GM12875 (cell line): Measurements from ENCODE around the gene DNASE1L2.
A peak's percentile ranks its signal among the peaks of the same experiment; 100 is the strongest.

Experiments
- H3K4me3 ChIP-seq: one replicate; pipeline ENCODE4 v1.5.1; 2011; ENCODE audit warnings: low read depth, low read length, control low read depth
- TF ChIP-seq, protein P1 (sequence below): IDR thresholded peaks from 2 replicates; pipeline ENCODE4 v1.5.1; 2011; ENCODE audit warnings: low read depth, mild to moderate bottlenecking, control low read depth, inconsistent platforms, low read length, moderate library complexity, borderline replicate concordance; ENCODE audit not compliant: insufficient read depth

The DNASE1L2 gene

DNA sequence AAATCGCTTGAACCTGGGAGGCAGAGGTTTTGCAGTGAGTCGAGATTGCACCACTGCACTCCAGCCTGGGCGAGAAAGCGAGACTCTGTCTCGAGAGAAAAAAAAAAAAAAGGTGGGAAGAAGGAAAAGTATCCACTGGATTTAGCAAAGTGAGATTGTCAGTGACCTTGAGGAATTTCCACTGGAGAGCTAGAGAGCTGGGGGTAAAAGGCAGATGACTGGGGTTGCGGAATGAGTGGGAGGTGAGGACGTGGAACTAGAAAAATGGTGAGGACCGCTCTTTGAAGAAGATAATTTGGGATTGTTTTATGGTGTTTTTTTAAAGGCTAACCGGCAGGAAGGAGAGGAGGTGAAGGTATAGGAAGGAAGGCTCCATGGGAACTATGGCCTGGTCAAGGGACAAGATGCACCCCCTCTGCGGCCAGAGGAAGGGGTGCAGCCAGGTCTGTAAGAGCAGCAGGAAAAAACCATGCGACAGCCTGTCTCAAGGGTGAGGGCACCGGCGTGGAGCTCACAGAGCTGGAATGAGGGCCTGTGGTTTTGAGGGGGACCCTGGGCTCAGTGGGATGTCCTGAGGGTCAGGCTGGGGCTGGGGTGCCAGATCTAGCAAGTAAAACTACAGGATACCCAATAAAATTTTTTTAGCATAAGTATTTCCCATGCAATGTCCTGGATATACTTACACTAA lies 31.7 kb upstream of the DNASE1L2 start:
- peak overlapping the region; percentile 100 for H3K4me3 ChIP-seq
- TF ChIP-seq, protein P1, sequence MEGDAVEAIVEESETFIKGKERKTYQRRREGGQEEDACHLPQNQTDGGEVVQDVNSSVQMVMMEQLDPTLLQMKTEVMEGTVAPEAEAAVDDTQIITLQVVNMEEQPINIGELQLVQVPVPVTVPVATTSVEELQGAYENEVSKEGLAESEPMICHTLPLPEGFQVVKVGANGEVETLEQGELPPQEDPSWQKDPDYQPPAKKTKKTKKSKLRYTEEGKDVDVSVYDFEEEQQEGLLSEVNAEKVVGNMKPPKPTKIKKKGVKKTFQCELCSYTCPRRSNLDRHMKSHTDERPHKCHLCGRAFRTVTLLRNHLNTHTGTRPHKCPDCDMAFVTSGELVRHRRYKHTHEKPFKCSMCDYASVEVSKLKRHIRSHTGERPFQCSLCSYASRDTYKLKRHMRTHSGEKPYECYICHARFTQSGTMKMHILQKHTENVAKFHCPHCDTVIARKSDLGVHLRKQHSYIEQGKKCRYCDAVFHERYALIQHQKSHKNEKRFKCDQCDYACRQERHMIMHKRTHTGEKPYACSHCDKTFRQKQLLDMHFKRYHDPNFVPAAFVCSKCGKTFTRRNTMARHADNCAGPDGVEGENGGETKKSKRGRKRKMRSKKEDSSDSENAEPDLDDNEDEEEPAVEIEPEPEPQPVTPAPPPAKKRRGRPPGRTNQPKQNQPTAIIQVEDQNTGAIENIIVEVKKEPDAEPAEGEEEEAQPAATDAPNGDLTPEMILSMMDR: no peak

DNA sequence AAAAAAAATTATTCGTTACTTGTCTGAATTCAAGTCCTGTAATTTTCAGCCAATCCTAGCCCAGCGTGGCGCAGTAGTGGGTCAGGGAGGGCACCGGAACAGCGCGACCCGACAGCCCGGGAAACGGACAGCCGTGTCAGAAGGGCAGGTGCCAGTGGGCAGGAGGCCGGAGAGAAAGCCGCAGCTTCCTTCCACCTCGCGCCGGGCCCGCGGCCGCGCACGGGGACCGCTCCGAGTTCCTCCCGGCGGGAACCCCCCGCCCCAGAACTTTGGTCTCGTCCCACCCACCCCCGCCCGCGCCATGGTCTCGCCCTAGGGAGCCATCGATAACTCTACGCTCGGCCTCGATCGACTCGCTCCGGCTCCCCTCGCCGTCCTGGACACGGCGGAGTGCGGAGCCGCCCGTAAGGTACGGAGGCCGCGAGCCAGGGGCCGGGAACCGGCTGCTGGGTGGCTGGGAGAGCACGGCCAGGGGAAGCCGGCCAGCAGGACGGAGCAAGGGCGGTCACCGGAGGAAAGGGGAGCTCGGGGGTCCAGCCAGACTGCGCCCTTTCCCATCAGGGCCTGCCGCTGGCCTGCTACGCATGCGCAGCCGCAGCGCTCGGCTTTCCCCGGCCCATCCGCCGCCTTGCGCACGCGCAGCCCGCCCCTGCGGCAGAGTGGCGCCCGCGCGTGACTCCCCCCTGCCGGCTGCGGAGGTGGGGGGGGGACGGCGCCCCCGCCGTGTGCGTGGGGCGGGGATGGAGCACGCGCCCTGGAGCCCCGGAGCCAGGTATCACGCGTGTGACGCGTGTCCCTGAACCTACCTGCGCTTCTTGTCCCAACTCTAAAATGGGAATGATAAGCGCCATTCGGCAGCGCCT lies 30.9 kb upstream of the DNASE1L2 start, which contains the start of gene MLST8:
TSS of gene MLST8 (plus strand) at position 351 of the 863 bp plus-strand sequence. CDS start 632 bp downstream, outside the sequence.
- TF ChIP-seq, protein P1: peak; percentile 37; the same call in 1 of the 2 replicates
- peak within 1 kb of the TSS; percentile 100 for H3K4me3 ChIP-seq

DNA sequence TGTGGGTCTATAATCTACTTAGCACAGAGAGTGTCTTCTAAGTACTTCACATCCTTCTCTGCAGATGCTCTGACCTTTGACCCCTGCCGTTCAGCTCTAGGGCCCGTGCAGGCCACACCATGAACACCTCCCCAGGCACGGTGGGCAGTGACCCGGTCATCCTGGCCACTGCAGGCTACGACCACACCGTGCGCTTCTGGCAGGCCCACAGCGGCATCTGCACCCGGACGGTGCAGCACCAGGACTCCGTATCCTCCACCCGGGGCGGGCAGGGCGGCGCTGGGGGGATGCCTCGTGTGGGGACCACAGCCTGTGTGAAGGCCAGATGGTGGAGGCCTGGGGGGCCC lies 30.3 kb upstream of the DNASE1L2 start:
- TF ChIP-seq, protein P1: no peak
- peak overlapping the region; percentile 100 for H3K4me3 ChIP-seq

DNA sequence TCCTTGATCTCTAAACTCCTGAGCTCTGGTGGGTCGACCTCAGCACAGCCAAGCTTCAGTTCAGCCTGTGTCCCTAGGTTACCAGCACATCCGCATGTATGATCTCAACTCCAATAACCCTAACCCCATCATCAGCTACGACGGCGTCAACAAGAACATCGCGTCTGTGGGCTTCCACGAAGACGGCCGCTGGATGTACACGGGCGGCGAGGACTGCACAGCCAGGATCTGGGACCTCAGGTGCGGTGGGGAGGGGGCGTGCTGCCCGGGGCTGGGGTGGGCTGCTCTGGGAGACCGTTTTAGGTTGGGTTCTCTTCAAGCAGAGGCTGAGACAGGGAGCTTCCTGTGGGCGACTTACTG lies 29.8 kb upstream of the DNASE1L2 start:
- TF ChIP-seq, protein P1: no peak

DNA sequence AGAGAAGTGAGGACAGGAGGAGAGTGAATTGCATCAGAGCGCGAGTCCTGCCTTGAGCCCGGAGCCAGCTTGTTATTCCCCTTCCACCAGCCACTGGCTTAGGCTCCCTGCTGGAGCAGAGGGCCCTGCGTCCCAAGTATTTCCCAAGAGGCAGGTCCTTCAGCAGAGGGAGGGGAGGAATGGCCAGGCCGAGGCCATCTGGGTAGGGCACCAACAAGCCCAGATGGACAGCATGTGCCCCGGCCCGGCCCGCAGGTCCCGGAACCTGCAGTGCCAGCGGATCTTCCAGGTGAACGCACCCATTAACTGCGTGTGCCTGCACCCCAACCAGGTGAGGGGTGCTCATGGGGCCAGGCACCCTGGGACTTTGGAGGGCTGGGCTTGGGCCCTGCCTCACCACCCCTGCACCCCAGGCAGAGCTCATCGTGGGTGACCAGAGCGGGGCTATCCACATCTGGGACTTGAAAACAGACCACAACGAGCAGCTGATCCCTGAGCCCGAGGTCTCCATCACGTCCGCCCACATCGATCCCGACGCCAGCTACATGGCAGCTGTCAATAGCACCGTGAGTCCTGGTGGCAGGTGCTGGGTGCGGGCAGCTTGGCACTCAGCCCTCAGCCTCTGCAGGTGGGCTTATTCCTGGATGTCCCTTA lies 29.3 kb upstream of the DNASE1L2 start:
- H3K4me3 ChIP-seq: no peak overlapping the region

More for the DNA sequence above, 29.8 kb upstream of the DNASE1L2 start:
- peak overlapping the region; percentile 100 for H3K4me3 ChIP-seq

DNA sequence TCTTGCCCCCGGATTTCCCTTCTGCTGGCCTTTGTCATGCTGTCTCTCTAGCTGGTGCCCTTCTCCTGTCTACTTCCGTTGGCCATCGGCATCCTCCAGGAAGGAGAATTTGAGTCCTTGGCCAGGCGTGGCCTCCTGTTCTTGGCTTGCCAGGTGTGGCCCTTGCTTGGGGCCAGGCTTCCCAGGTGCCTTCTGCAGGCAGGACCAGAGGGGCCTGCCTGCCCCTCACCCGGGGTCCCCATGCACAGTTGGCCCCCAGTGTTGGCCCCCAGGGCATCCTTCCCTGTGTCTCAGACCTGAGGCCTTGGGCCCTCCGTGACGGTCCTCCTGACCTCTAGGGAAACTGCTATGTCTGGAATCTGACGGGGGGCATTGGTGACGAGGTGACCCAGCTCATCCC lies 28.4 kb upstream of the DNASE1L2 start:
- TF ChIP-seq, protein P1: no peak
- H3K4me3 ChIP-seq: no peak overlapping the region

More for the DNA sequence above, 29.3 kb upstream of the DNASE1L2 start:
- TF ChIP-seq, protein P1: no peak
